Gastrocnemius medialis (tissue), 4 donors: ENCODE measurements around the gene MXI1.

Experiments used
- POLR2A ChIP-seq, 2 donors: fragments of 450-650 bp; IDR thresholded peaks; one replicate each; pipeline ENCODE4 v1.6.1; 2017; ENCODE audit warnings: antibody characterized with exemption in 2 of 2, mild to moderate bottlenecking in 2 of 2, moderate library complexity in 2 of 2
- TF ChIP-seq, protein P1 (sequence below), 5 experiments: fragments of 450-650 bp in 3 of 5; fragments of 200-600 bp in 2 of 5; sonication (generic) in 2 of 5; IDR thresholded peaks in 4 of 5; conservative IDR thresholded peaks in 1 of 5; 1 replicate in 4 of 5; 2 replicates in 1 of 5; pipeline ENCODE4 v1.5.1; 2016 to 2019; ENCODE audit warnings: antibody characterized with exemption in 5 of 5, mild to moderate bottlenecking in 3 of 5, moderate library complexity in 3 of 5

DNA sequence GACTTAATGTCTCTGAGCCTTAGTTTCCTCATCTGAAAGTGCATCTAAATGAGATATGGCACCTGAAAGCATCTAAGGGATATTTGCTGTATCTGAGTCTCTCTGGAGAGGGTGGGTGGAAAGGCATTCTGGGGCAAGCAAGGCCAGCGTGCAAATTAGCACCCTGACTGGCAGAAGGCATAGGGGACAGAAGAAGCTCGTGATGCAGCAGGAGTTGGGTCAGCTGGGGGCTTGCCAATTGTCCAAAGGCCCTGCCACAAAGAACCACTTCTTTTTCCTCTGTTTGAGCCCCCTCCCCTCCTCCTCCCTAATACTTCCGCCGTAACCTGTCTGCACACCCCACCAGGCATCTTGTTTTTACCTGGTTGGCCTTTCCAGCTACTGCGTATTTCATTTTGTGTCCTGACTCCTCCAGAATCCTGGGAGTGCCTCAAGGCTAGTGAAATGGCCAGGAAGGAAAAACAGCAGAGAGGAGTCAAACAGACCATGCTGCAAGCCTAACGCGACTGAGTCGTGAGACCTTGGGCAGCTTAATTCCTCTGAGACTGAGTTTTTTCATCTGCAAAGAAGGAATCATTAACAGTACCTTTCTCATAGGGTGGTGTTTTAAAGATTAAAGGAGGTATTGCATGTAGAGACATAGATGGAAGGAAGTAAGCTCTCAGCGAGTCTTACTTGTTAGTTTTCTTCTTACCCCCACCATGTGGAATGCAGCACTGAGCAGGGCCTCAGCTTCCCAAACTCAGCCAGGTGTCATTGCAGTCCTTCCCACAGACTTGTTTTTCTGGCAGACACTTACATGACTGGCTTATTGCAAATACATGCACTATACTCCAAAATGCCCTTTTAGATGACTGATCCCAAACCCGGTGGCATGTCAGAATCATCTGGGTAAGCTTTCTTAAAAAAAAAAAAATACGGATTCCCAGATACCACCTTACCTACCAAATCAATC, 49.1 kb upstream of the MXI1 start:
- TF ChIP-seq POLR2A (IDR thresholded peaks at IDR 0.05), result no peak
- TF ChIP-seq, protein P1, sequence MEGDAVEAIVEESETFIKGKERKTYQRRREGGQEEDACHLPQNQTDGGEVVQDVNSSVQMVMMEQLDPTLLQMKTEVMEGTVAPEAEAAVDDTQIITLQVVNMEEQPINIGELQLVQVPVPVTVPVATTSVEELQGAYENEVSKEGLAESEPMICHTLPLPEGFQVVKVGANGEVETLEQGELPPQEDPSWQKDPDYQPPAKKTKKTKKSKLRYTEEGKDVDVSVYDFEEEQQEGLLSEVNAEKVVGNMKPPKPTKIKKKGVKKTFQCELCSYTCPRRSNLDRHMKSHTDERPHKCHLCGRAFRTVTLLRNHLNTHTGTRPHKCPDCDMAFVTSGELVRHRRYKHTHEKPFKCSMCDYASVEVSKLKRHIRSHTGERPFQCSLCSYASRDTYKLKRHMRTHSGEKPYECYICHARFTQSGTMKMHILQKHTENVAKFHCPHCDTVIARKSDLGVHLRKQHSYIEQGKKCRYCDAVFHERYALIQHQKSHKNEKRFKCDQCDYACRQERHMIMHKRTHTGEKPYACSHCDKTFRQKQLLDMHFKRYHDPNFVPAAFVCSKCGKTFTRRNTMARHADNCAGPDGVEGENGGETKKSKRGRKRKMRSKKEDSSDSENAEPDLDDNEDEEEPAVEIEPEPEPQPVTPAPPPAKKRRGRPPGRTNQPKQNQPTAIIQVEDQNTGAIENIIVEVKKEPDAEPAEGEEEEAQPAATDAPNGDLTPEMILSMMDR (IDR thresholded peaks at IDR 0.05 in 4 of 5, conservative IDR thresholded peaks at IDR 0.05 in 1 of 5), result no peak
